Right ventricle myocardium superior (tissue), 1 donor: ENCODE data around the gene ZFHX2. TPM values are rescaled to one million over a fixed set of nuclear protein-coding genes. Genes with fewer than 3 reads are reported as not detected.
"Not testable (repeated sequence)": the region's sequence is repeated elsewhere in the genome, so short reads cannot be mapped to it uniquely, and the experiment has no call there.

Experiments
- ATAC-seq: fragments of 200-7000 bp; cut with Tn5 transposase; one replicate; pipeline ENCODE4 v1.9.1; 2020; ENCODE audit warnings: mild to moderate bottlenecking; ENCODE audit not compliant: poor library complexity
- DNase-seq: peaks from one replicate; pipeline ENCODE4 v3.0.0-alpha.2; 2020
- intact Hi-C: fragments of 100-400 bp; cut with DNase I; formaldehyde crosslinking; loops from one replicate; pipeline ENCODE4 v1.11.2; 2022
- long read RNA-seq: library from polyadenylated mRNA; unstranded; transcript quantifications from one replicate; pipeline ENCODE4 v2.0.0, GENCODE V29; 2021
- total RNA-seq: library from RNA; stranded (reverse); fragmentation: NEBNext Ultra II Directional; extraction: Animal tissue kit (Norgen Biotek cat#: 25700); gene quantifications from one replicate; pipeline ENCODE4 v1.2.1, GENCODE V29; 2021
- donor health status: DM: no; HTN: yes; CAD: no; lungs with severe emphysema.

Gene ZFHX2
- 0.97 TPM for total RNA-seq
- long read RNA-seq, partial matches to known transcripts, result 2 of 2 reads
- long read RNA-seq, other reads (novel, unspliced or antisense), result 0 of 2 reads

GRCh38 chr14:23551266-23552028 is at the start of gene ZFHX2:
ZFHX2 (minus strand) TSS chr14:23551765; CDS start chr14:23535325, 16,440 bp downstream.
- DNase-seq, result peak; percentile 90
- intact Hi-C loops, result no loop called here
- peak; percentile 79 for ATAC-seq

- DNase-seq (no peak), ATAC-seq (no peak)
- intact Hi-C loops, result no loop called here
Measured at GRCh38 chr14:23600806-23601205, 49.2 kb upstream of the ZFHX2 start.

GRCh38 chr14:23600322-23600707 is 48.8 kb upstream of the ZFHX2 start:
- ATAC-seq (no peak), DNase-seq (no peak)
- intact Hi-C loops, result no loop called here

GRCh38 chr14:23594191-23594590 is 42.6 kb upstream of the ZFHX2 start:
- DNase-seq, ATAC-seq, intact Hi-C loops: not testable (repeated sequence)

- intact Hi-C loops, result no loop called here
- ATAC-seq (no peak), DNase-seq (no peak)
Measured at GRCh38 chr14:23590198-23590597, 38.6 kb upstream of the ZFHX2 start.

GRCh38 chr14:23589606-23590005 is 38.0 kb upstream of the ZFHX2 start:
- DNase-seq (no peak), ATAC-seq (no peak)
- intact Hi-C loops, result loop anchor here (5.0 kb wide), 1 partner anchor 338 kb away; no protein-coding TSS in a partner anchor

- intact Hi-C loops, result loop anchor here (5.0 kb wide), 1 partner anchor 338 kb away; no protein-coding TSS in a partner anchor
- DNase-seq, result peak; percentile 91
- ATAC-seq, result peak; percentile 96
Measured at GRCh38 chr14:23588884-23589598, 37.5 kb upstream of the ZFHX2 start.

- not testable (repeated sequence) for DNase-seq, ATAC-seq
- intact Hi-C loops, result loop anchor here (5.0 kb wide), 1 partner anchor 343 kb away; no protein-coding TSS in a partner anchor
Measured at GRCh38 chr14:23584527-23585203, 33.1 kb upstream of the ZFHX2 start.

- ATAC-seq, intact Hi-C loops, DNase-seq: not testable (repeated sequence)
Measured at GRCh38 chr14:23583761-23584526, 32.4 kb upstream of the ZFHX2 start.

- intact Hi-C loops, result no loop called here
- DNase-seq, result no peak
- ATAC-seq, result no peak
Measured at GRCh38 chr14:23582906-23583760, 31.6 kb upstream of the ZFHX2 start.

- ATAC-seq, result no peak
- intact Hi-C loops, result no loop called here
Measured at GRCh38 chr14:23580948-23581281, 29.4 kb upstream of the ZFHX2 start.

GRCh38 chr14:23580152-23580926 is 28.8 kb upstream of the ZFHX2 start:
- DNase-seq, result no peak
- intact Hi-C loops, result no loop called here
- no peak for ATAC-seq

More at GRCh38 chr14:23580948-23581281, 29.4 kb upstream of the ZFHX2 start:
- DNase-seq, result no peak

- ATAC-seq (no peak), DNase-seq (no peak)
- intact Hi-C loops, result no loop called here
Measured at GRCh38 chr14:23579739-23580138, 28.2 kb upstream of the ZFHX2 start.

- ATAC-seq, result no peak
- intact Hi-C loops, result no loop called here
- no peak for DNase-seq
Measured at GRCh38 chr14:23579311-23579630, 27.7 kb upstream of the ZFHX2 start.

GRCh38 chr14:23578560-23579310 is 27.2 kb upstream of the ZFHX2 start, which contains the start of gene JPH4:
JPH4 (minus strand) TSS chr14:23578790; CDS start chr14:23577453, 1,337 bp downstream.
- DNase-seq (no peak), ATAC-seq (no peak)
- intact Hi-C loops, result no loop called here

- no peak for DNase-seq
- ATAC-seq, result no peak
- intact Hi-C loops, result no loop called here
Measured at GRCh38 chr14:23577710-23578392, 26.3 kb upstream of the ZFHX2 start.
